ENCODE results near the gene RNF130.

RNF130 gene

DNA sequence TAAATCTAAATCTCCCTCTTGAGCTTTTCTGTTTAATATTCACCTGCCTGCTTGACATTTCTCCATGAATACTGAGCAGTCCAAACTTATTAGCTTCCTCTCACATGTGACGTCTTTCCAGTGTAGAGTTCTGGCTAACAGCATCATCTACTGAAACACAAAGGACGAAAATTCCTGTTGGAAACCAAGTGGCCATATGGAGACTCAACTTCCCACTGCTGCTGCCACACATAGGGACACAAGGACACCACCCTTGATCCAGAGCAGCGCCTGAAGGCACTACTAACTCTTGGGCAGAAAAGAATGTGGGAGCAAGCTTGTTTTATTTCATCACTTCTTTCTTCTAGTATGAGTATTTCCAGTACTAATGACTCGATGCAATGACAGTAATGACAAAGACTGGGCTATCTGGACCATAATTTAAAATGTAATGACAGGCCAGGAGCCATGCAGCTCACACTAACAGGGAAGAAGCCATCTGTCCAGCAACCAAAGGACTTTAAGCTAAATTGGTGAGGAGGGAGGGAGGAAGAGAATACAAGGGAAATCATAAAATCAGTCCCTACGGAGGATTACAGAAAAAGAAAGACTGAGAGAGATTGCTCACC, 19.2 kb downstream of the RNF130 start:
- Histone ChIP-seq H3K9ac (ENCODE audit: low read length) (no peak overlapping the region), H3K79me2 (ENCODE audit: low read length) (no peaks in the 10 kb centered on the region), H3K9me3 (ENCODE audit: insufficient read depth, low read length) (no peaks in the 10 kb centered on the region), H2AFZ (ENCODE audit: low read depth, low read length) (no peak overlapping the region), H3K27me3 (ENCODE audit: low read depth, low read length) (peaks cover 16% of the 10 kb centered on the region; the same call in 1 of the 2 replicates), H3K4me1 (ENCODE audit: low read length) (no peaks in the 10 kb centered on the region), H3K27ac (ENCODE audit: low read length) (no peak overlapping the region), H3K36me3 (replicated peaks; ENCODE audit: low read depth, low read length) (no peaks in the 10 kb centered on the region), H4K20me1 (ENCODE audit: insufficient read depth, low read length) (no peaks in the 10 kb centered on the region), H3K4me3 (ENCODE audit: low read length) (no peak overlapping the region), H3K4me2 (ENCODE audit: low read length) (no peak overlapping the region)
- TF ChIP-seq EZH2phosphoT487 (IDR thresholded peaks at IDR 0.05; ENCODE audit: low read depth), result no peak
- TF ChIP-seq, protein P1, sequence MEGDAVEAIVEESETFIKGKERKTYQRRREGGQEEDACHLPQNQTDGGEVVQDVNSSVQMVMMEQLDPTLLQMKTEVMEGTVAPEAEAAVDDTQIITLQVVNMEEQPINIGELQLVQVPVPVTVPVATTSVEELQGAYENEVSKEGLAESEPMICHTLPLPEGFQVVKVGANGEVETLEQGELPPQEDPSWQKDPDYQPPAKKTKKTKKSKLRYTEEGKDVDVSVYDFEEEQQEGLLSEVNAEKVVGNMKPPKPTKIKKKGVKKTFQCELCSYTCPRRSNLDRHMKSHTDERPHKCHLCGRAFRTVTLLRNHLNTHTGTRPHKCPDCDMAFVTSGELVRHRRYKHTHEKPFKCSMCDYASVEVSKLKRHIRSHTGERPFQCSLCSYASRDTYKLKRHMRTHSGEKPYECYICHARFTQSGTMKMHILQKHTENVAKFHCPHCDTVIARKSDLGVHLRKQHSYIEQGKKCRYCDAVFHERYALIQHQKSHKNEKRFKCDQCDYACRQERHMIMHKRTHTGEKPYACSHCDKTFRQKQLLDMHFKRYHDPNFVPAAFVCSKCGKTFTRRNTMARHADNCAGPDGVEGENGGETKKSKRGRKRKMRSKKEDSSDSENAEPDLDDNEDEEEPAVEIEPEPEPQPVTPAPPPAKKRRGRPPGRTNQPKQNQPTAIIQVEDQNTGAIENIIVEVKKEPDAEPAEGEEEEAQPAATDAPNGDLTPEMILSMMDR (IDR thresholded peaks at IDR 0.05; ENCODE audit: low read depth, low read length), result no peak

DNA sequence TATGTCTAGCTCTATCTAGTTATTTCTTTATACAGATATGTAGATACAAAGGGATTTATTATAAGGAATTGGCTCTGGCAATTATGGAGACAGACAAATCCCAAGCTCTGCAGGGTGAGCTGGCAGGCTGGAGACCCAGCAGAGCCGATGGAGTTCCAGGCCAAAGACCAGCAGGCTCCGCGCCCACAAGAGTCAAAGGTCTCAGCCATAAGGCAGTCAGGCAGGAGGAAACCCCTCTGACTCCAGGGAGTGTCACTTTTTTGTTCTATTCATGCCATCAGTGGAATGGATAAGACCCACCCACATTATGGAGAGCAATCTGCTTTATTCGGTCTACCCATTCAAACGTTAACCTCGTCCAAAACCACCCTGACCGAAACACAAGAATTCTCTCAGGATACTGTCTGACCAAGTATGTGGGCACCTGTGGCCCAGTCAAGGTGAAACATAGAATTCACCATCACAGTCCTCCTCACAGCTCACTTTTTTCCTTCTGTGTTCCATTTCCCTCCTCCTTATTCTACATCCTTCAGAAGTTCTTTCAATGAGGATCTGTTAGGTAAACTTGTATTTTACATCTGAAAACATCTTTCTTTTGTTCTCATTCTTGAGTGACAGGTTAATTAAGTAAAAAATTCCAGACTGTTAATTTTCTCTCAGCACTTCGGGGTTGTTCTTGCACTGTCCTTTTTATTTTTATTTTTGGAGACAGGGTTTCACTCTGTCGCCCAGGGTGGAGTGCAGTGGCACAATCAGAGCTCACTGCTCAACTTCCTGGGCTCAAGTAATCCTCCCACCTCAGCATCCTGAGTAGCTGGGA, 21.2 kb downstream of the RNF130 start:
- Histone ChIP-seq H3K79me2 (ENCODE audit: low read length) (no peaks in the 10 kb centered on the region), H3K27me3 (ENCODE audit: low read depth, low read length) (peaks cover 9% of the 10 kb centered on the region; the same call in 1 of the 2 replicates), H3K4me2 (ENCODE audit: low read length) (no peak overlapping the region), H4K20me1 (ENCODE audit: insufficient read depth, low read length) (no peaks in the 10 kb centered on the region), H3K4me3 (ENCODE audit: low read length) (no peak overlapping the region), H3K36me3 (replicated peaks; ENCODE audit: low read depth, low read length) (no peaks in the 10 kb centered on the region), H2AFZ (ENCODE audit: low read depth, low read length) (no peak overlapping the region), H3K4me1 (ENCODE audit: low read length) (no peaks in the 10 kb centered on the region), H3K9ac (ENCODE audit: low read length) (no peak overlapping the region), H3K9me3 (ENCODE audit: insufficient read depth, low read length) (no peaks in the 10 kb centered on the region), H3K27ac (ENCODE audit: low read length) (no peak overlapping the region)
- no peak for TF ChIP-seq EZH2phosphoT487 (IDR thresholded peaks at IDR 0.05; ENCODE audit: low read depth)
- TF ChIP-seq, protein P1 (IDR thresholded peaks at IDR 0.05; ENCODE audit: low read depth, low read length), result no peak

DNA sequence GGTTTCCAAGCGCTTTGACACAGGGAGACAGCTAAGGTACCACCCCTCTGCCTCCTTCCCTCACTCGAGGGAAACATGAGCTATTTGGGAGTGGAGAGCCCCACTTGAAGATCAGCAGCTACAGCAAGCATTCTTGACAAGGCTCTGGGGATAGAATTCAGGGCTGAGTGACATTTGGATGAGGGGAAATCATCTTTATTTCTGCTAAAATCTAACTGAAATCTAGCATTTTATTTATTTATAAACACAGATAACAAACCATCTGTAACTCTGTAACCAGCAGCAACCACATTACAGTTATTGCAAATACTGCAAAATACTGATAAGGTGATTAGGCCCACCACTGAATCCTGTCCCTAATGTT, 22.4 kb downstream of the RNF130 start:
- Histone ChIP-seq H3K9ac (ENCODE audit: low read length) (no peak overlapping the region), H2AFZ (ENCODE audit: low read depth, low read length) (no peak overlapping the region), H3K4me2 (ENCODE audit: low read length) (no peak overlapping the region), H3K9me3 (ENCODE audit: insufficient read depth, low read length) (no peaks in the 10 kb centered on the region), H4K20me1 (ENCODE audit: insufficient read depth, low read length) (no peaks in the 10 kb centered on the region), H3K36me3 (replicated peaks; ENCODE audit: low read depth, low read length) (no peaks in the 10 kb centered on the region), H3K27me3 (ENCODE audit: low read depth, low read length) (peaks cover 5% of the 10 kb centered on the region; the same call in 1 of the 2 replicates), H3K4me1 (ENCODE audit: low read length) (no peaks in the 10 kb centered on the region), H3K27ac (ENCODE audit: low read length) (no peak overlapping the region), H3K4me3 (ENCODE audit: low read length) (no peak overlapping the region), H3K79me2 (ENCODE audit: low read length) (no peaks in the 10 kb centered on the region)
- TF ChIP-seq EZH2phosphoT487 (IDR thresholded peaks at IDR 0.05; ENCODE audit: low read depth), result no peak
- TF ChIP-seq, protein P1 (IDR thresholded peaks at IDR 0.05; ENCODE audit: low read depth, low read length), result no peak

DNA sequence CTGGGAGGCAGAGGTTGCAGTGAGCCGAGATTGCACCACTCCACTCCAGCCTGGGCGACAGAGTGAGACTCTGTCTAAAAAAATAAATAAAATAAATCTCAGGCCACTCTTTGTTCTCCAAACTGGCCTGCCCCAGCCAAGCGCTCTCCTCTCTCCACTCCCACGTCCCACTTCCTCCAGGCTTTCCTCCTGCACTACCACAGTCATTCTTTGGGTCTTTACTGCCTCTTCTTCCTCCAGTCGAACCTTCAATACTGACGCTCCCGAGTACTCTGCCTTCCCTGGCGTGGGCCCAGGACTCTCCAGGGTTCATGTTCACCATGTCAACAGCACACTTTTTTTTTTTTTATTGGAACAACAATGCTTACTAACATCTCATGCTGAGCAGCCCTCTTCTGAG, 23.9 kb downstream of the RNF130 start:
- Histone ChIP-seq H3K36me3 (replicated peaks; ENCODE audit: low read depth, low read length) (no peaks in the 10 kb centered on the region), H3K9ac (ENCODE audit: low read length) (no peak overlapping the region), H3K4me3 (ENCODE audit: low read length) (no peak overlapping the region), H3K4me2 (ENCODE audit: low read length) (no peak overlapping the region), H3K9me3 (ENCODE audit: insufficient read depth, low read length) (no peaks in the 10 kb centered on the region), H4K20me1 (ENCODE audit: insufficient read depth, low read length) (no peaks in the 10 kb centered on the region), H3K79me2 (ENCODE audit: low read length) (no peaks in the 10 kb centered on the region), H2AFZ (ENCODE audit: low read depth, low read length) (no peak overlapping the region), H3K4me1 (ENCODE audit: low read length) (no peaks in the 10 kb centered on the region), H3K27ac (ENCODE audit: low read length) (no peak overlapping the region), H3K27me3 (ENCODE audit: low read depth, low read length) (peaks cover 8% of the 10 kb centered on the region; the same call in 1 of the 2 replicates)
- TF ChIP-seq, protein P1 (IDR thresholded peaks at IDR 0.05; ENCODE audit: low read depth, low read length), result no peak
- TF ChIP-seq EZH2phosphoT487 (IDR thresholded peaks at IDR 0.05; ENCODE audit: low read depth), result no peak
